ENCODE measurements around the gene CALN1. TPM values are rescaled to one million over a fixed set of nuclear protein-coding genes. Genes with fewer than 3 reads are reported as not detected.
"Not testable (repeated sequence)": the region's sequence is repeated elsewhere in the genome, so short reads cannot be mapped to it uniquely, and the experiment has no call there.

The CALN1 gene
- total RNA-seq, 1 donor from 2014 or later = 0.24 TPM

- ATAC-seq = no peak
These were observed 554.8 kb downstream of the CALN1 start for GRCh38 chr7:71857338-71857737.

GRCh38 chr7:71854546-71855397 lies 557.4 kb downstream of the CALN1 start:
- ATAC-seq = no peak

GRCh38 chr7:71851776-71852498 lies 560.2 kb downstream of the CALN1 start:
- ATAC-seq = no peak

GRCh38 chr7:71846160-71846559 lies 566.0 kb downstream of the CALN1 start:
- no peak for ATAC-seq

GRCh38 chr7:71843676-71844075 lies 568.5 kb downstream of the CALN1 start:
- no peak for ATAC-seq

GRCh38 chr7:71842786-71843185 lies 569.4 kb downstream of the CALN1 start:
- no peak for ATAC-seq

- no peak for ATAC-seq
These were observed 569.8 kb downstream of the CALN1 start for GRCh38 chr7:71842381-71842780.

- no peak for ATAC-seq
These were observed 577.1 kb downstream of the CALN1 start for GRCh38 chr7:71835056-71835455.

GRCh38 chr7:71829515-71829914 lies 582.6 kb downstream of the CALN1 start:
- ATAC-seq = no peak

- ATAC-seq = no peak
These were observed 583.8 kb downstream of the CALN1 start for GRCh38 chr7:71828361-71828760.

- no peak for ATAC-seq
These were observed 586.0 kb downstream of the CALN1 start for GRCh38 chr7:71826141-71826540.

- ATAC-seq = no peak
These were observed 588.0 kb downstream of the CALN1 start for GRCh38 chr7:71824006-71824760.

- ATAC-seq = not testable (repeated sequence)
These were observed 589.7 kb downstream of the CALN1 start for GRCh38 chr7:71822406-71822805.

- ATAC-seq = no peak
These were observed 594.2 kb downstream of the CALN1 start for GRCh38 chr7:71817916-71818315.

GRCh38 chr7:71808115-71808514 lies 604.0 kb downstream of the CALN1 start:
- ATAC-seq = no peak

- no peak for ATAC-seq
These were observed 607.9 kb downstream of the CALN1 start for GRCh38 chr7:71804256-71804655.

GRCh38 chr7:71801976-71802375 lies 610.2 kb downstream of the CALN1 start:
- no peak for ATAC-seq

- no peak for ATAC-seq
These were observed 611.8 kb downstream of the CALN1 start for GRCh38 chr7:71800321-71800720.

GRCh38 chr7:71795410-71795809 lies 616.7 kb downstream of the CALN1 start:
- ATAC-seq = no peak

GRCh38 chr7:71793251-71793650 lies 618.9 kb downstream of the CALN1 start:
- ATAC-seq = no peak

- ATAC-seq = no peak
These were observed 624.6 kb downstream of the CALN1 start for GRCh38 chr7:71787513-71787912.

- no peak for ATAC-seq
These were observed 626.9 kb downstream of the CALN1 start for GRCh38 chr7:71785216-71785615.

GRCh38 chr7:71784781-71785180 lies 627.4 kb downstream of the CALN1 start:
- ATAC-seq = no peak

All from esophagus mucosa (tissue), 1 donor.